Body of pancreas (tissue), 4 donors: ENCODE results near the gene HDHD5.

ENCODE experiments used
- POLR2A ChIP-seq, 3 donors: fragments of 450-650 bp; IDR thresholded peaks; one replicate each; pipeline ENCODE4 v1.6.1; 2016; ENCODE audit warnings: antibody characterized with exemption in 3 of 3, mild to moderate bottlenecking in 2 of 3
- TF ChIP-seq, protein P1 (sequence below), 7 experiments: fragments of 450-650 bp in 4 of 7; fragments of 200-600 bp in 3 of 7; sonication (generic) in 3 of 7; IDR thresholded peaks; one replicate each; pipeline ENCODE4 v1.5.1; 2016 to 2019; ENCODE audit warnings: antibody characterized with exemption in 7 of 7

DNA sequence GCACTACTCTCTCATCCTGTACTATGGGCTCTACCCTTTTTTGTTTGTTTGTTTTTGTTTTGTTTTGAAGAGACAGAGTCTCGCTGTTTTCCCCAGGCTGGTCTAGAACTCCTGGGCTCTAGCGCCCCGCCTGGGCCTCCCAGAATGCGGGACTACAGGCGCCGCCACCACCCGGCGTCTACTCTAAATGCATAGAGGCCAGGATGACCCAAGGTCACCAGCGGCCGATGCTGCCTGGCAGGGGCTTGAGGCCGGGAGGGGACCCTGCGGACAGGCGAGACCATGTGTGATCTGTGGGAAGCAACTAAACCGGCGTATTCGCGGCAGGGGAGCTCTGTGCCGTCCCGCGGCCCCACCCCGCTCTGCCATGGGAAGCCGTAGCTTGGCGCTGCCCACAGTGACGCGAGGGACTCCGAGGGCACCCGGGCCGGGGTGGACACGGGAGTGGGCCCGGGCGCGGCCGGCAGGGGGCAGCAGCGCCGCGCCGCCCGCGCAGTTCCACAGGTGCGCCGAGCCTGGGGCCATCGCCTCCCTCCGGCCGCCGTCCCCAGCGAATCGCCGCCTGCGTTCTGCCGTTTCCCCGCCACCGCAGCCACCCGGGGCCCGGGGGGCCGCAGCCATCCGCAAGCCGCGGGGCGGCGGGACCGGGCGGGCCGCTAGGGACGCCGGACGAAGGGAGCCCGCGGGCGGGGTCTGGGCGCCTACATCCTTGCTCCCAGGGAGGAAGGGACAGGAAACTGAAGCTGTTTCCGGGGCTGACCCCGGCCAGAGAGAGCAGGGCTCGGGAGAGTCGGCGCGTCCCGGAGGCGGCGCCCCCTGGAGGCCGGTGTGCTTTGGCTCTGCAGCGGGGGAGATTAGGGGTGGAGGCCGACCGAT is 12.3 kb upstream of the HDHD5 start:
- TF ChIP-seq, protein P1, sequence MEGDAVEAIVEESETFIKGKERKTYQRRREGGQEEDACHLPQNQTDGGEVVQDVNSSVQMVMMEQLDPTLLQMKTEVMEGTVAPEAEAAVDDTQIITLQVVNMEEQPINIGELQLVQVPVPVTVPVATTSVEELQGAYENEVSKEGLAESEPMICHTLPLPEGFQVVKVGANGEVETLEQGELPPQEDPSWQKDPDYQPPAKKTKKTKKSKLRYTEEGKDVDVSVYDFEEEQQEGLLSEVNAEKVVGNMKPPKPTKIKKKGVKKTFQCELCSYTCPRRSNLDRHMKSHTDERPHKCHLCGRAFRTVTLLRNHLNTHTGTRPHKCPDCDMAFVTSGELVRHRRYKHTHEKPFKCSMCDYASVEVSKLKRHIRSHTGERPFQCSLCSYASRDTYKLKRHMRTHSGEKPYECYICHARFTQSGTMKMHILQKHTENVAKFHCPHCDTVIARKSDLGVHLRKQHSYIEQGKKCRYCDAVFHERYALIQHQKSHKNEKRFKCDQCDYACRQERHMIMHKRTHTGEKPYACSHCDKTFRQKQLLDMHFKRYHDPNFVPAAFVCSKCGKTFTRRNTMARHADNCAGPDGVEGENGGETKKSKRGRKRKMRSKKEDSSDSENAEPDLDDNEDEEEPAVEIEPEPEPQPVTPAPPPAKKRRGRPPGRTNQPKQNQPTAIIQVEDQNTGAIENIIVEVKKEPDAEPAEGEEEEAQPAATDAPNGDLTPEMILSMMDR (IDR thresholded peaks at IDR 0.05), result peak; percentile 71 to 96 (median 91)
- TF ChIP-seq POLR2A (IDR thresholded peaks at IDR 0.05), result peak; percentile 62 to 73 (median 71)
